Measurements from ENCODE around the gene CCL18.
"Not testable (repeated sequence)": the region's sequence is repeated elsewhere in the genome, so short reads cannot be mapped to it uniquely, and the experiment has no call there.

Gene CCL18

GRCh38 chr17:36104246-36104645 lies 40.2 kb downstream of the CCL18 start:
- DNase-seq (ENCODE audit: low spot score), result not testable (repeated sequence)

- no peak for DNase-seq (ENCODE audit: low spot score)
Measured at GRCh38 chr17:36104701-36105181, 40.7 kb downstream of the CCL18 start.

GRCh38 chr17:36105781-36106492 lies 41.9 kb downstream of the CCL18 start:
- DNase-seq (ENCODE audit: low spot score), result no peak

- DNase-seq (ENCODE audit: low spot score), result no peak
Measured at GRCh38 chr17:36106493-36106835, 42.4 kb downstream of the CCL18 start.

GRCh38 chr17:36107660-36108059 lies 43.6 kb downstream of the CCL18 start:
- no peak for DNase-seq (ENCODE audit: low spot score)

- DNase-seq (ENCODE audit: low spot score), result not testable (repeated sequence)
Measured at GRCh38 chr17:36108265-36108664, 44.2 kb downstream of the CCL18 start.

- DNase-seq (ENCODE audit: low spot score), result no peak
Measured at GRCh38 chr17:36111068-36111490, 47.0 kb downstream of the CCL18 start.

- DNase-seq (ENCODE audit: low spot score), result no peak
Measured at GRCh38 chr17:36112572-36112971, 48.5 kb downstream of the CCL18 start.

GRCh38 chr17:36113131-36113530 lies 49.1 kb downstream of the CCL18 start:
- not testable (repeated sequence) for DNase-seq (ENCODE audit: low spot score)

- not testable (repeated sequence) for DNase-seq (ENCODE audit: low spot score)
Measured at GRCh38 chr17:36114971-36115648, 51.0 kb downstream of the CCL18 start.

- DNase-seq (ENCODE audit: low spot score), result not testable (repeated sequence)
Measured at GRCh38 chr17:36115649-36115977, 51.5 kb downstream of the CCL18 start.

GRCh38 chr17:36117505-36118382 lies 53.7 kb downstream of the CCL18 start:
- no peak for DNase-seq (ENCODE audit: low spot score)

- no peak for DNase-seq (ENCODE audit: low spot score)
Measured at GRCh38 chr17:36118477-36119353, 54.6 kb downstream of the CCL18 start.

GRCh38 chr17:36120221-36120620 lies 56.1 kb downstream of the CCL18 start:
- no peak for DNase-seq (ENCODE audit: low spot score)

GRCh38 chr17:36121099-36121498 lies 57.0 kb downstream of the CCL18 start:
- not testable (repeated sequence) for DNase-seq (ENCODE audit: low spot score)
